Activated CD8-positive, alpha-beta T cell treated with anti-CD3 and anti-CD28 coated beads, Interleukin-2, amount 10 ng/mL, durations not matched to agents 7 days and 5 days (primary cell): ENCODE data around the gene PRPF6. TPM values are rescaled to one million over a fixed set of nuclear protein-coding genes. Genes with fewer than 3 reads are reported as not detected.
A peak's percentile ranks its signal among the peaks of the same experiment; 100 is the strongest.

Source experiments
- ATAC-seq: fragments of 150-1000 bp; cut with Tn5 transposase; one replicate; pipeline ENCODE4 v1.10.0; 2021; ENCODE audit warnings: moderate library complexity
- CTCF ChIA-PET: fragments of 350-600 bp; sonication (Branson Sonifier 250); formaldehyde crosslinking; loops from one replicate; lab custom pipeline; 2021; ENCODE audit warnings: antibody characterized with exemption; lab: Charles Lee
- POLR2A ChIA-PET: fragments of 350-600 bp; sonication (Branson Sonifier 250); formaldehyde crosslinking; loops from one replicate; lab custom pipeline; 2021; ENCODE audit warnings: antibody characterized with exemption; lab: Charles Lee
- DNase-seq: peaks from one replicate; pipeline ENCODE4 v3.0.0-alpha.2; 2020
- H3K27ac Mint-ChIP-seq: one replicate; pipeline ENCODE4 v1.8.0; 2021; ENCODE audit warnings: mild to moderate bottlenecking, mixed read lengths
- H3K27me3 Mint-ChIP-seq: one replicate; pipeline ENCODE4 v1.8.0; 2021; ENCODE audit warnings: low read depth, mixed read lengths
- H3K36me3 Mint-ChIP-seq: one replicate; pipeline ENCODE4 v1.8.0; 2021; ENCODE audit warnings: low read depth, mixed read lengths
- H3K4me1 Mint-ChIP-seq: one replicate; pipeline ENCODE4 v1.8.0; 2021; ENCODE audit warnings: low read depth, mixed read lengths
- H3K4me3 Mint-ChIP-seq: one replicate; pipeline ENCODE4 v1.8.0; 2021; ENCODE audit warnings: mild to moderate bottlenecking, mixed read lengths
- H3K9me3 Mint-ChIP-seq: one replicate; pipeline ENCODE4 v1.8.0; 2022; ENCODE audit warnings: mixed read lengths; ENCODE audit not compliant: insufficient read depth
- total RNA-seq, 2 experiments: library from RNA; stranded (reverse); gene quantifications; one replicate each; pipeline ENCODE4 v1.2.3, GENCODE V29; 2021

The PRPF6 gene
- total RNA-seq, 2 experiments from 2014 or later = 64.7 to 68.3 TPM

GRCh38 chr20:63947638-63948456, 33.1 kb upstream of the PRPF6 start:
- peak overlapping the region; percentile 86 for H3K27ac Mint-ChIP-seq
- POLR2A ChIA-PET = no interaction called here
- peaks cover 39% of the 10 kb centered on the region for H3K4me1 Mint-ChIP-seq
- CTCF ChIA-PET = interaction anchor here (0.5 to 1.0 kb wide), 2 partner anchors 20 to 218 kb away, joined by 3 read pairs; no protein-coding TSS in a partner anchor
- H3K27me3 Mint-ChIP-seq = no peaks in the 10 kb centered on the region
- H3K4me3 Mint-ChIP-seq = peak overlapping the region; percentile 72
- H3K36me3 Mint-ChIP-seq = peaks cover 13% of the 10 kb centered on the region
- no peaks in the 10 kb centered on the region for H3K9me3 Mint-ChIP-seq
- DNase-seq = peak; percentile 60
- peak; percentile 38 for ATAC-seq

- Mint-ChIP-seq H3K36me3 (peaks cover 10% of the 10 kb centered on the region), H3K9me3 (no peaks in the 10 kb centered on the region), H3K4me1 (peaks cover 57% of the 10 kb centered on the region), H3K4me3 (no peak overlapping the region), H3K27me3 (no peaks in the 10 kb centered on the region), H3K27ac (no peak overlapping the region)
- DNase-seq = no peak
- ATAC-seq = no peak
- ChIA-PET POLR2A (interaction anchor here (1.3 kb wide), 1 partner anchor 9 kb away, joined by 3 read pairs; no protein-coding TSS in a partner anchor), CTCF (no interaction called here)
These were observed 30.1 kb upstream of the PRPF6 start for GRCh38 chr20:63950701-63951397.

GRCh38 chr20:63951398-63952209, 29.3 kb upstream of the PRPF6 start:
- POLR2A ChIA-PET = interaction anchor here (1.3 kb wide), 1 partner anchor 10 kb away, joined by 3 read pairs; no protein-coding TSS in a partner anchor
- Mint-ChIP-seq H3K4me3 (no peak overlapping the region), H3K27me3 (no peaks in the 10 kb centered on the region), H3K4me1 (peaks cover 59% of the 10 kb centered on the region), H3K36me3 (peaks cover 10% of the 10 kb centered on the region), H3K27ac (no peak overlapping the region), H3K9me3 (no peaks in the 10 kb centered on the region)
- ATAC-seq = no peak
- no peak for DNase-seq
- CTCF ChIA-PET = no interaction called here

- no peak overlapping the region for H3K27ac Mint-ChIP-seq
- ATAC-seq = no peak
- no peaks in the 10 kb centered on the region for H3K9me3 Mint-ChIP-seq
- CTCF ChIA-PET = no interaction called here
- POLR2A ChIA-PET = interaction anchor here (1.3 kb wide), 1 partner anchor 10 kb away, joined by 3 read pairs; no protein-coding TSS in a partner anchor
- H3K36me3 Mint-ChIP-seq = peaks cover 10% of the 10 kb centered on the region
- DNase-seq = no peak
- H3K4me3 Mint-ChIP-seq = no peak overlapping the region
- no peaks in the 10 kb centered on the region for H3K27me3 Mint-ChIP-seq
- H3K4me1 Mint-ChIP-seq = peaks cover 57% of the 10 kb centered on the region
These were observed 28.8 kb upstream of the PRPF6 start for GRCh38 chr20:63952210-63952535.

GRCh38 chr20:63952769-63953168, 28.2 kb upstream of the PRPF6 start:
- H3K9me3 Mint-ChIP-seq = no peaks in the 10 kb centered on the region
- H3K27ac Mint-ChIP-seq = no peak overlapping the region
- H3K4me1 Mint-ChIP-seq = peaks cover 57% of the 10 kb centered on the region
- no peak for DNase-seq
- no peak overlapping the region for H3K4me3 Mint-ChIP-seq
- H3K27me3 Mint-ChIP-seq = no peaks in the 10 kb centered on the region
- POLR2A ChIA-PET = no interaction called here
- ATAC-seq = no peak
- H3K36me3 Mint-ChIP-seq = peaks cover 10% of the 10 kb centered on the region
- CTCF ChIA-PET = no interaction called here

- ChIA-PET CTCF (no interaction called here), POLR2A (no interaction called here)
- no peaks in the 10 kb centered on the region for H3K9me3 Mint-ChIP-seq
- H3K27me3 Mint-ChIP-seq = no peaks in the 10 kb centered on the region
- ATAC-seq (no peak), DNase-seq (no peak)
- H3K36me3 Mint-ChIP-seq = peaks cover 8% of the 10 kb centered on the region
- peak overlapping the region; percentile 83 for H3K4me3 Mint-ChIP-seq
- peaks cover 53% of the 10 kb centered on the region for H3K4me1 Mint-ChIP-seq
- peak overlapping the region; percentile 61 for H3K27ac Mint-ChIP-seq
These were observed 27.0 kb upstream of the PRPF6 start for GRCh38 chr20:63953764-63954429.

GRCh38 chr20:63955281-63955826, 25.6 kb upstream of the PRPF6 start:
- ATAC-seq = peak; percentile 31
- Mint-ChIP-seq H3K27ac (peak overlapping the region; percentile 78), H3K9me3 (no peaks in the 10 kb centered on the region), H3K4me1 (peaks cover 41% of the 10 kb centered on the region), H3K27me3 (no peaks in the 10 kb centered on the region), H3K4me3 (peak overlapping the region; percentile 83), H3K36me3 (peaks cover 8% of the 10 kb centered on the region)
- no peak for DNase-seq
- ChIA-PET POLR2A (interaction anchor here (1.2 kb wide), 1 partner anchor 12 kb away, joined by 5 read pairs; no protein-coding TSS in a partner anchor), CTCF (interaction anchor here (0.6 to 1.9 kb wide), 4 partner anchors 25 to 867 kb away, joined by 3 to 13 read pairs (median 4); partner anchors contain the start of gene PRPF6)

- peaks cover 39% of the 10 kb centered on the region for H3K4me1 Mint-ChIP-seq
- H3K9me3 Mint-ChIP-seq = no peaks in the 10 kb centered on the region
- H3K4me3 Mint-ChIP-seq = peak within 1 kb of the TSS; percentile 83
- H3K27ac Mint-ChIP-seq = peak within 1 kb of the TSS; percentile 87
- ATAC-seq (peak; percentile 80), DNase-seq (peak; percentile 92)
- POLR2A ChIA-PET = interaction anchor here (0.6 to 1.2 kb wide), 9 partner anchors 12 to 418 kb away, joined by 3 to 5 read pairs (median 4); partner anchors contain the start of genes PRPF6 and SAMD10
- CTCF ChIA-PET = interaction anchor here (0.6 to 1.9 kb wide), 5 partner anchors 17 to 868 kb away, joined by 3 to 13 read pairs (median 6); partner anchors contain the start of genes PRPF6 and SAMD10
- H3K27me3 Mint-ChIP-seq = no peaks in the 10 kb centered on the region
- H3K36me3 Mint-ChIP-seq = peaks cover 8% of the 10 kb centered on the region
These were observed 24.9 kb upstream of the PRPF6 start, which contains the start of gene UCKL1 for GRCh38 chr20:63955827-63956663. Gene UCKL1, minus strand, starts transcription at chr20:63956416. Its CDS starts 44 bp downstream, at chr20:63956372.

- Mint-ChIP-seq H3K27ac (peak overlapping the region; percentile 86), H3K4me3 (peak overlapping the region; percentile 78), H3K27me3 (no peaks in the 10 kb centered on the region), H3K36me3 (peaks cover 11% of the 10 kb centered on the region), H3K4me1 (peaks cover 39% of the 10 kb centered on the region), H3K9me3 (no peaks in the 10 kb centered on the region)
- DNase-seq (no peak), ATAC-seq (peak; percentile 40)
- CTCF ChIA-PET = interaction anchor here (1.0 to 1.9 kb wide), 4 partner anchors 17 to 82 kb away, joined by 3 to 13 read pairs (median 7); partner anchors contain the start of genes PRPF6 and SAMD10
- POLR2A ChIA-PET = interaction anchor here (0.6 to 1.2 kb wide), 9 partner anchors 12 to 419 kb away, joined by 3 to 5 read pairs (median 4); partner anchors contain the start of genes PRPF6 and SAMD10
These were observed 24.3 kb upstream of the PRPF6 start for GRCh38 chr20:63956664-63957003.
